Ishikawa (cell line): ENCODE results near the gene RTL5.

ENCODE experiments used
- CEBPB ChIP-seq: IDR thresholded peaks from 2 replicates; pipeline ENCODE4 v1.6.1; 2012
- CREB1 ChIP-seq: IDR thresholded peaks from 2 replicates; pipeline ENCODE4 v1.6.1; 2012; ENCODE audit warnings: low read depth
- EGR1 ChIP-seq: IDR thresholded peaks from 2 replicates; pipeline ENCODE4 v1.6.1; 2012
- EP300 ChIP-seq: IDR thresholded peaks from 2 replicates; pipeline ENCODE4 v1.6.1; 2012; ENCODE audit warnings: borderline replicate concordance
- FOXM1 ChIP-seq: IDR thresholded peaks from 2 replicates; pipeline ENCODE4 v1.6.1; 2012; ENCODE audit warnings: low read depth, borderline replicate concordance
- MAX ChIP-seq: IDR thresholded peaks from 2 replicates; pipeline ENCODE4 v1.6.1; 2012
- NFIC ChIP-seq: IDR thresholded peaks from 2 replicates; pipeline ENCODE4 v1.6.1; 2012
- RAD21 ChIP-seq: IDR thresholded peaks from 2 replicates; pipeline ENCODE4 v1.6.1; 2012; ENCODE audit warnings: low read depth
- REST ChIP-seq: IDR thresholded peaks from 2 replicates; pipeline ENCODE4 v1.6.1; 2012; ENCODE audit warnings: low read depth, mild to moderate bottlenecking
- TAF1 ChIP-seq: IDR thresholded peaks from 2 replicates; pipeline ENCODE4 v1.6.1; 2012; ENCODE audit warnings: low read depth, mild to moderate bottlenecking
- TCF12 ChIP-seq: IDR thresholded peaks from 2 replicates; pipeline ENCODE4 v1.6.1; 2012; ENCODE audit warnings: low read depth
- TEAD4 ChIP-seq: IDR thresholded peaks from 2 replicates; pipeline ENCODE4 v1.6.1; 2012
- USF1 ChIP-seq: IDR thresholded peaks from 2 replicates; pipeline ENCODE4 v1.6.1; 2012
- YY1 ChIP-seq: IDR thresholded peaks from 2 replicates; pipeline ENCODE4 v1.6.1; 2012; ENCODE audit warnings: low read depth
- ZBTB7A ChIP-seq: IDR thresholded peaks from 2 replicates; pipeline ENCODE4 v1.6.1; 2012; ENCODE audit warnings: low read depth

RTL5 gene

GRCh38 chrX:72131317-72132294, at the start of gene RTL5:
Gene RTL5 (minus strand): TSS chrX:72131915.
- TF ChIP-seq CREB1 (no peak), EGR1 (no peak), TEAD4 (no peak), MAX (0 out of 2 replicates have a peak, but pooled peaks have one; percentile 24), RAD21 (no peak)

- TF ChIP-seq FOXM1, result no peak
- TF ChIP-seq TEAD4, result no peak
- no peak for TF ChIP-seq TAF1
- TF ChIP-seq ZBTB7A, result no peak
- TF ChIP-seq TCF12, result no peak
- TF ChIP-seq CREB1, result no peak
- no peak for TF ChIP-seq USF1
Measured at GRCh38 chrX:72180539-72180938, 48.8 kb upstream of the RTL5 start.

- TF ChIP-seq FOXM1, result no peak
- TF ChIP-seq REST, result no peak
- TF ChIP-seq CEBPB, result no peak
- no peak for TF ChIP-seq TEAD4
Measured at GRCh38 chrX:72176981-72177380, 45.3 kb upstream of the RTL5 start.

- TF ChIP-seq EP300 (no peak), RAD21 (no peak), TAF1 (no peak), REST (no peak), YY1 (no peak), CEBPB (no peak), ZBTB7A (no peak), FOXM1 (no peak), EGR1 (no peak), TCF12 (no peak), CREB1 (no peak), TEAD4 (no peak), USF1 (no peak), NFIC (no peak)
Measured at GRCh38 chrX:72169008-72169728, 37.5 kb upstream of the RTL5 start.

GRCh38 chrX:72165551-72165950, 33.8 kb upstream of the RTL5 start:
- no peak for TF ChIP-seq CEBPB
- TF ChIP-seq ZBTB7A, result no peak
- TF ChIP-seq TEAD4, result no peak
- no peak for TF ChIP-seq NFIC
- no peak for TF ChIP-seq EP300

GRCh38 chrX:72159769-72160168, 28.1 kb upstream of the RTL5 start:
- TF ChIP-seq NFIC, result no peak
- TF ChIP-seq TCF12, result no peak
- TF ChIP-seq EP300, result no peak
- TF ChIP-seq TAF1, result no peak
- TF ChIP-seq FOXM1, result no peak
- no peak for TF ChIP-seq REST
- TF ChIP-seq MAX, result no peak
- TF ChIP-seq RAD21, result no peak
- no peak for TF ChIP-seq YY1
- TF ChIP-seq EGR1, result no peak
- no peak for TF ChIP-seq CREB1
- no peak for TF ChIP-seq TEAD4
- TF ChIP-seq ZBTB7A, result no peak
- no peak for TF ChIP-seq CEBPB
- no peak for TF ChIP-seq USF1
